SK-N-SH (cell line): ENCODE results near the gene ATP13A4.

Experiments used
- CTCF ChIP-seq: fragments of 200-600 bp; sonication (generic); IDR thresholded peaks from 2 replicates; pipeline ENCODE4 v1.6.1; 2017; ENCODE audit warnings: antibody characterized with exemption, mild to moderate bottlenecking, moderate library complexity
- EZH2phosphoT487 ChIP-seq: fragments of 200-600 bp; sonication (generic); IDR thresholded peaks from 2 replicates; pipeline ENCODE4 v1.6.1; 2017; ENCODE audit warnings: low read depth, mixed run types, mild to moderate bottlenecking, antibody characterized with exemption, moderate library complexity, borderline replicate concordance
- MXI1 ChIP-seq: IDR thresholded peaks from 2 replicates; pipeline ENCODE4 v1.6.1; 2012; ENCODE audit warnings: mild to moderate bottlenecking, low read depth, low read length, improper control_type of control experiment
- NRF1 ChIP-seq: IDR thresholded peaks from 2 replicates; pipeline ENCODE4 v1.6.1; 2012; ENCODE audit warnings: low read depth, mild to moderate bottlenecking, low read length
- TAF1 ChIP-seq: IDR thresholded peaks from 2 replicates; pipeline ENCODE4 v1.6.1; 2012; ENCODE audit warnings: low read depth, mild to moderate bottlenecking, low read length, moderate library complexity, borderline replicate concordance
- USF2 ChIP-seq: fragments of 150-350 bp; IDR thresholded peaks from 2 replicates; pipeline ENCODE4 v1.6.1; 2017; ENCODE audit warnings: antibody characterized with exemption, low read length, low read depth, borderline replicate concordance

- no peak for TF ChIP-seq TAF1
- TF ChIP-seq CTCF, result no peak
- TF ChIP-seq NRF1, result no peak
- TF ChIP-seq MXI1, result no peak
- no peak for TF ChIP-seq USF2
- TF ChIP-seq EZH2phosphoT487, result no peak
These were observed 45.4 kb downstream of the ATP13A4 start for GRCh38 chr3:193509103-193509965.
